HT1080 (cell line): Measurements from ENCODE around the gene SLC1A7. TPM values are rescaled to one million over a fixed set of nuclear protein-coding genes. Genes with fewer than 3 reads are reported as not detected.
A peak's percentile ranks its signal among the peaks of the same experiment; 100 is the strongest.

Source experiments
- DNase-seq: peaks from one replicate; pipeline ENCODE4 v3.0.0-alpha.2; 2015; ENCODE audit warnings: low read depth
- total RNA-seq: library from RNA; depleted of rRNA; stranded (reverse); fragments of >200 nt; shearing (Covaris generic); gene quantifications from 2 replicates; pipeline ENCODE4 v1.2.3, GENCODE V29; 2014

The SLC1A7 gene
- total RNA-seq, 1 experiment from 2014 or later, result not detected

- no peak for DNase-seq
Measured at GRCh38 chr1:53160924-53161378, 18.5 kb upstream of the SLC1A7 start.

GRCh38 chr1:53158900-53159299, 16.5 kb upstream of the SLC1A7 start:
- no peak for DNase-seq

GRCh38 chr1:53156783-53157182, 14.3 kb upstream of the SLC1A7 start:
- no peak for DNase-seq

- no peak for DNase-seq
Measured at GRCh38 chr1:53155945-53156344, 13.5 kb upstream of the SLC1A7 start.

DNA sequence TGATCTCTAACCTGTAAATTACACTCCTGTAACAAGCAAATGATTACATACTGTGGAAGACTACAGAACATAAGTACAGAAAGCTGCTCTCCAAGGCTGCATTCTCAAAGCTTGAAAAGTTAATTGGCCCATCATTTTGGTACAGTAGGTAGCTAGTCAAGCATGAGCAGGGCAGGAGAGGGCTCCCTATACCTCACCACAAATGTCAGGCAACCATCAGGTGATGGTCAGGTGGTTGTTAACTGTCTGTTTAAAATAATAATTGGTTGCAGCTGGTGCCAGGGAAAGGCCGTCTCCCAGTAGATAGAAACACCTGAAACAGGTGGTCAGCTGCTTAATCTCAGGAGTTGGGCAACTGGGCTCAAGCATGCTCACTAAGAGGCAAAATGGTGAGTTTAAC, 13.1 kb upstream of the SLC1A7 start:
- DNase-seq, result no peak

DNA sequence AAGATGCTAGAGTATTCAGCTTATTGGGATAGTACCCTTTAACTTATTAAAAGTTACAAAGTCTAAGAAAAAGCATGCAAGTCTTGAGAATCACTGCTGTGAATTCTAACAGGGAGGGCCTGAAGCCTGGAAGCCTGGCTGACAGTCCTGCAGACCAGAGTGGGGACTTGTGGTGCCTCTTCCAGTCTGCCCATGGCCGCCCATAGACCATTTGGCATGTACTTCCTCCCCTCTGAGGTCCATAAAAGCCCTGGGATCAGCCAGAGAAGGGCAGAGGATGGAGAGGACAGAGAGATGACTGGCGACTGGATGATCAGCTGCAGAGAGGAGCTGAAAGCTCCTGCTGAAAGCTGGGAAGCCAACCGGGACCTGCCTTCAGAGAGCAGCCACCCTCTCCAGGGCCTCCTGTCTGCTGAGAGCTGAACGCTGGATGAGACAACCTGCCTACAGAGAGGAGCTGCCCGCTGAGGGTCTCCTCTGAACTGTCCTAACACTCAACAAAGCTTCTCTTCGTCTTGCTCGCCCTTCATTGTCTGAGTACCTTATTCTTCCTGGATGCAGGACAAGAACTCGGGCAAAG, 12.5 kb upstream of the SLC1A7 start:
- no peak for DNase-seq

GRCh38 chr1:53153752-53154151, 11.3 kb upstream of the SLC1A7 start:
- no peak for DNase-seq

DNA sequence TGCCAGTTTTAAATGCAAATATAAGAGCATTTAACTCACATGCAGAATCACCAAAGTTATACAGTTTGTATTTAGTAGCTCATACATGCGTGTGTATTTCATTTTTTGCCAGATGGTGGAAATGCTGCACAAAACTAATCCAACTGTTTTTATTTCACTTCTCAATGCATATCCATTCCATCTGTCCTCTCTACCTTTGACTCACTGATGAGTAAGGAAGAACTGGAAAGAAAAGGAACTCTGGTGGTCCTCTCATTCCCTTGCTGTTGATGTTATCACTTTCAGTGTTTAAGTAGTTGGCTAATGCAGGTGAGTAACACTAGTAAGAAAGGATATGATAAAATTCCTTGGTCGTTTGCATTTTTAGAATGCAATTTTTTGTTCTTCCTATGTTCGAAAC, 5.7 kb upstream of the SLC1A7 start:
- peak; percentile 81 for DNase-seq

- no peak for DNase-seq
Measured at GRCh38 chr1:53147174-53147573, 4.7 kb upstream of the SLC1A7 start.

- DNase-seq, result peak; percentile 98
Measured at GRCh38 chr1:53145942-53146708, 3.7 kb upstream of the SLC1A7 start.

DNA sequence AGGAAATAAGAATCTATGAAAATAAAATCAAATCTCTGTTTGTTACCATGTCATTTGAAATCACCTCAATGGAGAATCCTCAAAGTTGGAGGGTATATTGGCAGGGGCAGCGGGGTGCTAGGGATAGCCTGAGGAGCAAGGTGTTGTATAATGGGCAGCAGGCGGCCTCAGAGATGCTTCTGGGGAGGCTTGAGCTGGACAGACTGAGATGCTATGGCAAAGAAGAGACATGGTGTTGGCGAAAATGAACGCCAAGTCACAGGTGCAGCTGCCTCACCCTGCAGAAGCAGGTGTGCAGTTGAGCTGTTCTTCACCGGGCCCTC, 3.1 kb upstream of the SLC1A7 start:
- DNase-seq, result no peak

DNA sequence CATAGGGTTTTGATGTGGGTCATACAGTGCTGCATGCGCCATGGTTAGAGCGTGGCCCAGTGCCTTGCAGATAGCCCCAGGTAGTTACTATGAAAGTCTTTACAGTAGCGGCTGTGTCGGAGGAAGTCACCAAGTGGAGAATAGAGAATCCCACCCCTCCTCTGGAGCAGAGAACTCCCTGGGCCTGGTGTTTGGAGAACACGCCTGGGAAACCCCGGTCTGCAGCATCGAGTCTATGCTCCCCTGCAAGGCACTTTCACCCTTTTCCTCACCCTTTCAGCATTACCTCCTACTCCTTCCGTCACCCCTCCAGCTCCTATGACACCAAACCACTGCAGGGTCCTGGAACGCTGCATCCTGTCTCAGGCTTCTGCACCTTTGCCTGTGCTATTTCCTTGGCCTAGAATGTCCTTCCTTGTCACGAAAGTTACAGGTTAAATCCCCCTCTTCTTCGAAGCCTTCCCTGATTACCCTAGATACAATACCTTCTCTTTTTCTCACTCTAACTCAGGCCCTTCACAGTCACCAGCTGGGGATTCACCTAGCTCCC, 2.7 kb upstream of the SLC1A7 start:
- no peak for DNase-seq

GRCh38 chr1:53144201-53144600, 1.8 kb upstream of the SLC1A7 start:
- no peak for DNase-seq

DNA sequence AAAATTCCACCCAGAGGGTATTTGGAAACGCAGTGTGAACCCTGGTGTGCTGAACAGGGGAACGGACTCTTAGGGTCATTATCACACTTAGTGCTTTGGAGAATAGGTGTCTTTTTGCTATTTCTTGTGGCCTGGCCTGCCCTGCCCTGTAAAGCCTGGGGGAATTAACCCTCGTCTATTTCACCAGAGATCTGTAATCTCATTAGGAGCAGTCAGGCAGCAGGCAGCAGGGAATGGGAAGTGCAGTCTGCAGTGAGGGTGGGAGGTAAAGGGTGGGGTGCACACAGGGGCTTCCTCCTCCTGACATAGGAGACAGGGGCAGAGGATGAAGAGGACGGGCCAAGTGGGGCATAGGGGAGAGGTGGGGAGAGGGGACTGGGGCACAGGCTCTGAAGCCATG, 1.1 kb upstream of the SLC1A7 start:
- no peak for DNase-seq

DNA sequence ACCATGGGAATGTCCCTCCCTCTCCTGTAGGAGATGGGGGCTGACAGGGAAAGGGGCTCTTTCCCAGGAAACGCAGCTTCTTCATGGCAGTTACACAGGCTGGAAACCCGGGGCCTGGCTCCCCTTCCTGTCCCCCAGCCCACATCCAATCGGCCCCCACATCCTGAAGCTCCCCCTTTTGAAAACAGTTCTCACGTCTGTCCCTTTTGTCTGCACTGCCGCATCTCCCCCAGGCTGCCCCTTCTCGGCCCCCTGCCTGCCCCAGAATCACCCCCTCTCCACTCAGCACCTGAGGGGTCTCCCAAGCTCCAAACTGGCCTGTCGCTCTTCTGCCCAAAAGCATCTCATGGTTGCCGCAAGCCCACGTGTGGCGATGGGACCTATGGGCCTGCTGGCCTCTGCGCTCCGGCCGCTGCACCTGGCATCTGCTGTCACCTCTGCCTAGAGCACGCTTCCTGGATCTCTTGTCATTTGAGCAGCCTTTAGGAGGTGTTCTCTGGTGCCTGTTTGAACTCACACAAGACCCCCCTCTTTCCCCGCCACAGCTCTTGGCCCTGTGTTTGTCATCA, 867 bp downstream of the SLC1A7 start:
- DNase-seq, result no peak

DNA sequence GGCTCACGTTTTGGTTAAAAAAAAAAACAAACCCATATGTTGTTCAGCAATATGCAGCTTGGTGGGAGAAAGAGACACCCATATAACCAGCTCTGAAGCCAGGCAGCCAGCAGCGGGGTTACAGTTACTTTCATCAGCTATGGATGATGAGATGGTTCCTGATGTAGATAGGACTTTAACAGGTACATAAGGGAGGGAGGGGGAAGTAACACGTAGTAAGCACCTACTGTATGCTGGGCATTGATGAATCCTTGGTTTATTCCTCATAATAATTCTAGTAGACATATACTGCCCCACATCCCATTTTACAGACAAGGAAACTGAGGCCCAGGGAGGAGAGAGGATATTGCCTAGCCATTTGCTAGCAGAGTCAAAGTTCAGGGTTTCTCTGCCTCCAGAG, 2.0 kb downstream of the SLC1A7 start:
- no peak for DNase-seq

DNA sequence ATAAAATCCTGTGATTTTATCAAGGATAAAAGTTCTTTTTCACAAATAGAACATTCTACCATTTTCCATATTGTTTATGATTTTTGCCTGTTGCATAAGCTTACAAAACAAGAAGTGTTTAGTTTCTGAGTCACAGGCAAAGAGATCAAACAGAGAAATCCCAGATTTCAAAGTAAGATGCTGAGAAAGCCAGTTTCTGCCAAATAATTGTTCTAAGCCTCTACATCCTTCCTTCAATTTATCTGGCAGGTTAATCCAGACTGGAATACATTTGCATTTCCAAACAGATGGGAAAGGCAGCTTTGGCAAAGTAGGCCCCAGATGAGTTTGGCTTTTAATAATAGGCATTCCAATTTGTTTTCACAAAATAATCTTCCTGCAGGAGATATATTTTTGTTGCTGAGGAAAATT, 2.5 kb downstream of the SLC1A7 start:
- no peak for DNase-seq

- DNase-seq, result no peak
Measured at GRCh38 chr1:53138991-53139884, 3.2 kb downstream of the SLC1A7 start.

GRCh38 chr1:53137729-53138128, 4.7 kb downstream of the SLC1A7 start:
- DNase-seq, result no peak

GRCh38 chr1:53135735-53136114, 6.7 kb downstream of the SLC1A7 start:
- peak; percentile 81 for DNase-seq

- DNase-seq, result peak; percentile 46
Measured at GRCh38 chr1:53134961-53135734, 7.3 kb downstream of the SLC1A7 start.
